HG03520 (cell line): Measurements from ENCODE around the gene RACK1.

ENCODE experiments used
- ATAC-seq: cut with Tn5 transposase; IDR thresholded peaks from one replicate; pipeline ENCODE4 v1.9.1; 2021; ENCODE audit warnings: mild to moderate bottlenecking, moderate library complexity; ENCODE audit not compliant: unreplicated experiment

RACK1 gene

GRCh38 chr5:181234455-181235306 lies 9.0 kb downstream of the RACK1 start:
- ATAC-seq, result no peak

GRCh38 chr5:181233801-181234454 lies 9.8 kb downstream of the RACK1 start:
- ATAC-seq, result no peak

- ATAC-seq, result no peak
Observed at GRCh38 chr5:181233088-181233800, 10.5 kb downstream of the RACK1 start.

GRCh38 chr5:181232593-181232992 lies 11.1 kb downstream of the RACK1 start:
- ATAC-seq, result no peak

GRCh38 chr5:181231432-181231831 lies 12.3 kb downstream of the RACK1 start:
- no peak for ATAC-seq

GRCh38 chr5:181230551-181230950 lies 13.2 kb downstream of the RACK1 start:
- ATAC-seq, result no peak

GRCh38 chr5:181229996-181230395 lies 13.7 kb downstream of the RACK1 start:
- no peak for ATAC-seq

- ATAC-seq, result no peak
Observed at GRCh38 chr5:181224390-181225229, 19.1 kb downstream of the RACK1 start.

- ATAC-seq, result no peak
Observed at GRCh38 chr5:181223729-181224389, 19.8 kb downstream of the RACK1 start.

- peak; percentile 49 for ATAC-seq
Observed at GRCh38 chr5:181223058-181223728, 20.5 kb downstream of the RACK1 start, which contains the start of gene TRIM41. TRIM41 (plus strand) TSS chr5:181223281; CDS start chr5:181224000, 719 bp downstream.

GRCh38 chr5:181222630-181223057 lies 21.1 kb downstream of the RACK1 start:
- ATAC-seq, result no peak

GRCh38 chr5:181221792-181222629 lies 21.7 kb downstream of the RACK1 start:
- ATAC-seq, result peak; percentile 22

- ATAC-seq, result no peak
Observed at GRCh38 chr5:181221105-181221791, 22.5 kb downstream of the RACK1 start.

GRCh38 chr5:181220178-181220515 lies 23.6 kb downstream of the RACK1 start:
- ATAC-seq, result no peak

GRCh38 chr5:181219262-181220177 lies 24.2 kb downstream of the RACK1 start:
- ATAC-seq, result no peak

- no peak for ATAC-seq
Observed at GRCh38 chr5:181218795-181219124, 24.9 kb downstream of the RACK1 start.

- no peak for ATAC-seq
Observed at GRCh38 chr5:181217803-181218062, 26.0 kb downstream of the RACK1 start.
